HEK293 (cell line): ENCODE measurements around the gene PLEKHJ1.

Experiments
- BCL11A ChIP-seq: fragments of 450-650 bp; formaldehyde crosslinking; IDR thresholded peaks from 2 replicates; pipeline ENCODE4 v1.5.1; 2016; ENCODE audit warnings: low read depth, missing biosample characterization, missing genetic modification characterization
- CTCF ChIP-seq: fragments of 450-650 bp; formaldehyde crosslinking; IDR thresholded peaks from 2 replicates; pipeline ENCODE4 v1.5.1; 2016; ENCODE audit warnings: missing biosample characterization, missing genetic modification characterization
- GFI1B ChIP-seq: fragments of 450-650 bp; formaldehyde crosslinking; IDR thresholded peaks from 2 replicates; pipeline ENCODE4 v1.5.1; 2016; ENCODE audit warnings: missing biosample characterization, missing genetic modification characterization
- HOXD13 ChIP-seq: sonication (generic); formaldehyde crosslinking; IDR thresholded peaks from 2 replicates; pipeline ENCODE4 v1.8.0; 2022; ENCODE audit warnings: missing genetic modification reagents, borderline replicate concordance
- KLF16 ChIP-seq: fragments of 450-650 bp; formaldehyde crosslinking; IDR thresholded peaks from 2 replicates; pipeline ENCODE4 v1.5.1; 2017; ENCODE audit warnings: missing biosample characterization, missing genetic modification characterization
- KLF8 ChIP-seq: fragments of 450-650 bp; formaldehyde crosslinking; IDR thresholded peaks from 2 replicates; pipeline ENCODE4 v1.5.1; 2016; ENCODE audit warnings: missing biosample characterization, missing genetic modification characterization
- MYNN ChIP-seq: fragments of 450-650 bp; formaldehyde crosslinking; IDR thresholded peaks from 2 replicates; pipeline ENCODE4 v1.5.1; 2016; ENCODE audit warnings: missing biosample characterization, missing genetic modification characterization, borderline replicate concordance
- TCF7L2 ChIP-seq: IDR thresholded peaks from 2 replicates; pipeline ENCODE4 v1.6.1; 2011; ENCODE audit warnings: low read depth, mild to moderate bottlenecking, inconsistent platforms, low read length, moderate library complexity, borderline replicate concordance
- ZBTB10 ChIP-seq: fragments of 450-650 bp; formaldehyde crosslinking; IDR thresholded peaks from 2 replicates; pipeline ENCODE4 v1.5.1; 2016; ENCODE audit warnings: missing biosample characterization, missing genetic modification characterization
- ZBTB8A ChIP-seq: fragments of 450-650 bp; formaldehyde crosslinking; IDR thresholded peaks from 2 replicates; pipeline ENCODE4 v1.5.1; 2016; ENCODE audit warnings: missing biosample characterization, missing genetic modification characterization
- ZNF121 ChIP-seq: fragments of 450-650 bp; formaldehyde crosslinking; IDR thresholded peaks from 2 replicates; pipeline ENCODE4 v1.5.1; 2016; ENCODE audit warnings: missing biosample characterization, missing genetic modification characterization
- ZNF132 ChIP-seq: fragments of 450-650 bp; formaldehyde crosslinking; IDR thresholded peaks from 2 replicates; pipeline ENCODE4 v1.5.1; 2017; ENCODE audit warnings: missing biosample characterization, missing genetic modification characterization, borderline replicate concordance
- ZNF175 ChIP-seq: fragments of 450-650 bp; formaldehyde crosslinking; IDR thresholded peaks from 2 replicates; pipeline ENCODE4 v1.5.1; 2016; ENCODE audit warnings: missing biosample characterization, missing genetic modification characterization
- ZNF2 ChIP-seq: fragments of 450-650 bp; formaldehyde crosslinking; IDR thresholded peaks from 2 replicates; pipeline ENCODE4 v1.5.1; 2016; ENCODE audit warnings: missing biosample characterization, missing genetic modification characterization
- ZNF211 ChIP-seq: fragments of 450-650 bp; formaldehyde crosslinking; IDR thresholded peaks from 2 replicates; pipeline ENCODE4 v1.5.1; 2016; ENCODE audit warnings: low read depth, missing biosample characterization, missing genetic modification characterization
- ZNF24 ChIP-seq: fragments of 450-650 bp; formaldehyde crosslinking; IDR thresholded peaks from 2 replicates; pipeline ENCODE4 v1.5.1; 2016; ENCODE audit warnings: missing biosample characterization, missing genetic modification characterization
- ZNF26 ChIP-seq: fragments of 450-650 bp; formaldehyde crosslinking; IDR thresholded peaks from 2 replicates; pipeline ENCODE4 v1.5.1; 2016; ENCODE audit warnings: missing biosample characterization, missing genetic modification characterization
- ZNF274 ChIP-seq, 2 experiments: fragments of 200-500 bp in 1 of 2; fragments of 450-650 bp in 1 of 2; sonication (Bioruptor generic) in 1 of 2; formaldehyde crosslinking in 1 of 2; IDR thresholded peaks; 2 replicates each; pipeline versions ENCODE4 v1.5.1 to v1.6.1; 2014 to 2016; ENCODE audit warnings: borderline replicate concordance in 1 of 2, inconsistent platforms in 1 of 2, low read length in 1 of 2, missing biosample characterization in 1 of 2, missing genetic modification characterization in 1 of 2
- ZNF280C ChIP-seq: fragments of 450-650 bp; formaldehyde crosslinking; IDR thresholded peaks from 2 replicates; pipeline ENCODE4 v1.5.1; 2016; ENCODE audit warnings: missing biosample characterization, missing genetic modification characterization
- ZNF292 ChIP-seq: fragments of 450-650 bp; formaldehyde crosslinking; IDR thresholded peaks from 2 replicates; pipeline ENCODE4 v1.5.1; 2016; ENCODE audit warnings: low read depth, missing biosample characterization, missing genetic modification characterization, borderline replicate concordance
- ZNF514 ChIP-seq: fragments of 450-650 bp; formaldehyde crosslinking; IDR thresholded peaks from 2 replicates; pipeline ENCODE4 v1.5.1; 2016; ENCODE audit warnings: missing biosample characterization, missing genetic modification characterization
- ZNF544 ChIP-seq: fragments of 450-650 bp; formaldehyde crosslinking; IDR thresholded peaks from 2 replicates; pipeline ENCODE4 v1.5.0; 2017; ENCODE audit warnings: missing biosample characterization, missing genetic modification characterization
- ZNF654 ChIP-seq: fragments of 450-650 bp; formaldehyde crosslinking; IDR thresholded peaks from 2 replicates; pipeline ENCODE4 v1.5.1; 2016; ENCODE audit warnings: low read depth, missing biosample characterization, missing genetic modification characterization
- ZNF677 ChIP-seq: fragments of 450-650 bp; IDR thresholded peaks from 2 replicates; pipeline ENCODE4 v1.5.0; 2018; ENCODE audit warnings: missing biosample characterization, mild to moderate bottlenecking, missing genetic modification characterization, moderate library complexity
- ZNF707 ChIP-seq: fragments of 450-650 bp; formaldehyde crosslinking; IDR thresholded peaks from 2 replicates; pipeline ENCODE4 v1.5.1; 2016; ENCODE audit warnings: missing biosample characterization, missing genetic modification characterization
- ZNF776 ChIP-seq: fragments of 450-650 bp; formaldehyde crosslinking; IDR thresholded peaks from 2 replicates; pipeline ENCODE4 v1.5.0; 2017; ENCODE audit warnings: missing biosample characterization, missing genetic modification characterization, borderline replicate concordance
- ZSCAN23 ChIP-seq: fragments of 450-650 bp; formaldehyde crosslinking; IDR thresholded peaks from 2 replicates; pipeline ENCODE4 v1.5.1; 2016; ENCODE audit warnings: missing biosample characterization, missing genetic modification characterization

The PLEKHJ1 gene

GRCh38 chr19:2273356-2274184 lies 37.4 kb upstream of the PLEKHJ1 start (continued):
- TF ChIP-seq ZBTB10 (tag by site-specific recombination) (peak; percentile 77; the same call in 1 of the 2 replicates), ZNF514 (no peak), GFI1B (tag by site-specific recombination) (peak; percentile 7; the same call in 1 of the 2 replicates), CTCF (tag by site-specific recombination) (peak; percentile 99), ZNF654 (tag by site-specific recombination) (peak; percentile 38), KLF8 (peak; percentile 89), MYNN (tag by site-specific recombination) (peak; percentile 71; the same call in 1 of the 2 replicates), ZNF2 (tag by site-specific recombination) (peak; percentile 96), ZNF776 (no peak), ZNF274 (IDR thresholded peaks at IDR 0.05; ENCODE audit: low read length) (no peak), ZNF274 (tag by site-specific recombination; IDR thresholded peaks at IDR 0.05; ENCODE audit: borderline replicate concordance) (no peak), ZNF211 (tag by site-specific recombination) (no peak), ZNF24 (tag by site-specific recombination) (peak; percentile 87), ZNF26 (tag by site-specific recombination) (no peak), HOXD13 (CRISPR knock-in tag) (0 out of 2 replicates have a peak, but pooled peaks have one; percentile 14), ZSCAN23 (no peak), ZNF707 (no peak), TCF7L2 (no peak), KLF16 (tag by site-specific recombination) (peak; percentile 71), ZBTB8A (tag by site-specific recombination) (no peak), BCL11A (tag by site-specific recombination) (peak; percentile 24; the same call in 1 of the 2 replicates), ZNF132 (no peak), ZNF677 (tag by site-specific recombination) (no peak), ZNF292 (no peak), ZNF121 (no peak), ZNF544 (tag by site-specific recombination) (no peak), ZNF175 (tag by site-specific recombination) (no peak), ZNF280C (tag by site-specific recombination) (no peak)
